HG03469 (cell line): Measurements from ENCODE around the gene PPP3CB.

Source experiments
- ATAC-seq: cut with Tn5 transposase; IDR thresholded peaks from one replicate; pipeline ENCODE4 v1.9.1; 2021; ENCODE audit warnings: mild to moderate bottlenecking, moderate library complexity, moderate number of reproducible peaks; ENCODE audit not compliant: unreplicated experiment

The PPP3CB gene

GRCh38 chr10:73495884-73496674 lies at the start of gene PPP3CB:
TSS of gene PPP3CB (minus strand) at chr10:73496024. CDS start at chr10:73495889, 135 bp downstream.
- ATAC-seq = peak; percentile 30

GRCh38 chr10:73545357-73545756 lies 49.5 kb upstream of the PPP3CB start:
- no peak for ATAC-seq

GRCh38 chr10:73537709-73538108 lies 41.9 kb upstream of the PPP3CB start:
- ATAC-seq = no peak

- ATAC-seq = no peak
These were observed 41.5 kb upstream of the PPP3CB start for GRCh38 chr10:73537288-73537687.

GRCh38 chr10:73534857-73535256 lies 39.0 kb upstream of the PPP3CB start:
- no peak for ATAC-seq

DNA sequence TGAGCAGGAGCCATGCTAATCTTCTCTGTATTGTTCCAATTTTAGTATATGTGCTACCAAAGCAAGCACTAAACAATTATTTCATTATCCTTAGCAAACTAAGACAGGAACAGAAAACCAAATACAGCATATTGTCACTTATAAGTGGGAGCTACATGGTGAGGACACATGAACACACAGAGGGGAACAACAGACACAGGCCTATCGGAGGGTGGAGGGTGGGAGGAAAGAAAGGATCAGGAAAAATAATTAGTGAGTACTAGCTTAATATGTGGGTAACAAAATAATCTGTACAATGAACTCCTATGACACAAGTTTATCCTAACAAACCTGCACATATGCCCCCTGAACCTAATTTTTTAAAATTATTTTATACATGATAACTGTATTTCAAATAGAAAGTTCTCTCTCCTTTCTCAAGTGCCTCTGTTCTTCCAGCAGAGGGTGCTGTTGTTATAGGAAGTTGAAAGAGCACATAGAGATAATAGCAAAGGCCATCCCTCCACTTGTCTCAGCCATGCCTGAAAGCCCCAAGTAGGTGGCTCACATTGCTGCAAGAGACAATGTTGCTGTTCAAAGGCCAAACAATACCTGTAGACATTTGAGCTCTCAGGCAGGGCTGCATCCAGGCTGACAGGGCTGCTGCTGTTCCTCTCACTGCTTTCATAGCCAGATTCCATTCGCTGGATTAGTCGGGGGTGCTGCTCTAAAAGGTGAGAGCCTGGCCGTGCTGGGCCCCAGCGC lies 33.4 kb upstream of the PPP3CB start:
- ATAC-seq = no peak

DNA sequence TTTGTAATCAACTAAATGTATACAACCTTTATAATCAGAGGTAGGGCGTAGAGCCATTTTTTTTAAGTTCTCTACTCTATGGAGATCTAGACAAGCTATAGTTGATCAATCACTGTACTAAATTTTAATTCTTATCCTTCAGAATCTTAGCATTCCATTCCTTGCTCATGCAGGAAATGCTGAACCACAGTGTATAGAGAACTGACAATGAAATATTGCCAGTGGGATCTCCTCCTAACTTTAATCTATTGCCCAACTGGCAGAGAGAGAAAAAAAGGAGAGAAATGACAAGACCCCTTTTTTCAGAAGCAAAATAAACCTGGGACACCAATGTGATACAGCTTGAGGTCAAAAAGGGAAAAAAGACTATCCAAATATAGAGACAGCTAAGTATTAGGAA lies 26.4 kb upstream of the PPP3CB start:
- ATAC-seq = no peak

DNA sequence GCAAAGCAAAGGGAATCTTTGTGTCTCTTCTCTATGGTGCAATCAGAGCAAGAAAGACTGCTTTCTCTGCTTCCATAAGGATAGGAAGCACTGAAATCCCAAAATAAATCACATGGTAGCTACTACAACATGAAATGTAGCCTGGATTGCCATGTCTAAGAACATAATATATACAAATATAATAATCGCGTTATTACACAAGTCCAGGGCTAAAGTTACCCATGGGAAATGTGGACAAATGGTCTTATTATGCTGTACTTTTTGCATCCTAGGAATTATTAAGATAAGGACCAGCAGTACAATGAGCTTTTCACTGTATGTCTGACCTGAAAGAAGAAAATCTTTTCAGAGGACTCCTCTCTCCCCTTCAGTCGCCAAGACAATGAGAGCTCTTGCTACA lies 23.5 kb upstream of the PPP3CB start:
- ATAC-seq = no peak

DNA sequence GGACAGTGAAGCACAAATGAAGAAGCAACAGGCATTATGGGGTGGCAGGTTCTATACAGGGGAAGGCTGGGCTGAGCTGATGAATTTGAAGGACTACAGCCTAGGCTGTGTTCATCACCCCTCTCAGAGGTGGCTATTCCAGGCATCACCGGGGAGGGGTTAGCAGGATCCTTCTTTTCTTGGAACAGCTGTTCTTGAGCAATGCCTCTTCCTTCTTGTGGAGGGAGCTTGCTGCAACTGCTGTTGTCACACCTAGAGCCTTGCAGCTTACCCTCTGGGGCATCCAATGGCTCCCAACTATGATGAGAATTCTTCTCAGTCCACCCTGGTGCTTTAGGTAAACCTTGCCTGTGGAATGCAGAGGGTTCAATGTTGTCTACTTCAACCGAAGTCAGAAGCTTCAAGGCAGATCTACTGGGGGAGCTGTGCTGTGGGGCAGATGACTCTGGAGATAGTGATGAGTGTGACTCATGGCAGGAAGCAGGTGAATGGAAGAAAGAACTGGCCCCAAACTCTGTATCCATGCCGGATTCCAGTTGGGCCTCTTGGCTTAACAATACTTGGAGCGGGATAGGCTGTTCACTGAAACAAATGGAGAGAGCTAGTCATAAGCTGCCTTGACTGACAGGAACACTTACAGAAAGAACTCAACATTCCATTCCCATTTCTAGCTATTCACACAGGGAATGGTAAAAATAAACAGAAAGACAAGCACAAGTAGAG lies 21.5 kb upstream of the PPP3CB start:
- ATAC-seq = no peak

DNA sequence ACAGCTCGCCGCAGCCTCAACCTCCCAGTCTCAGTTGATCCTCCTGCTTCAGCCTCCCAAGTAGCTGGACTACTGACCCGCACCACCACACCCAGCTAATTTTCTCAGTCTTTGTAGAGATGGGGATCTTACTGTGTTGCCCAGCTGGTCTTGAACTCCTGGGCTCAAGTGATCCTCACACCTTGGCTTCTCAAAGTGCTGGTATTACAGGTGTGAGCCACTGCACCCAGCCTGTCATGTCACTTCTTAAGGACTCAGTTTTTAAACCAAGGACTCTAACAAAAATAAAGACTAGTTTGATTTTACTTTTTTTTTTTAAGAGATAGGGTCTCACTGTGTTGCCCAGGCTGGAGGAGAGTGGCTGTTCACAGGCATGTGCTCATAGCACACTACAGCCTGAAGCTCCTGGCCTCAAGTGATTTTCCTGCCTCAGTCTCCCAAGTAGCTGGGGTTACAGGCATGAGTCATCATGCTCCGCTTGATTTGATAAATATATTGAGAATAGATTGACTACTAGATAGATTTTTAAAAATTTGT lies 16.5 kb upstream of the PPP3CB start:
- no peak for ATAC-seq

DNA sequence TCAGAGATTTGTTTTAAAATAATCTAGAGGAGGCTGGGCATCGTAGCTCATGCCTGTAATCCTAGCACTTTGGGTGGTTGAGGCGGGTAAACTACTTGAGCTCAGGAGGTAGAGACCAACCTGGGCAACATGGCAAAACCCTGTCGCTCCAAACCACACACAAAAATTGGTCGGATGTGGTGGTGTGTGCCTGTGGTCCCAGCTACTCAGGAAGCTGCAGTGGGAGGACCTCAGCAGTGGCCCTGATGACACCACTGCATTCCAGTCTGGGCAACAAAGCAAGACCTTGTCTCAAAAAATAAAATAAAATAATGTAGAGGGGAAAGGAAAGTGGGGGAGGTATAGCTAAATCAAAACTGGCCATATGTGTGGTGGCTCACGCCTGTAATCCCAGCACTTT lies 13.9 kb upstream of the PPP3CB start:
- no peak for ATAC-seq

DNA sequence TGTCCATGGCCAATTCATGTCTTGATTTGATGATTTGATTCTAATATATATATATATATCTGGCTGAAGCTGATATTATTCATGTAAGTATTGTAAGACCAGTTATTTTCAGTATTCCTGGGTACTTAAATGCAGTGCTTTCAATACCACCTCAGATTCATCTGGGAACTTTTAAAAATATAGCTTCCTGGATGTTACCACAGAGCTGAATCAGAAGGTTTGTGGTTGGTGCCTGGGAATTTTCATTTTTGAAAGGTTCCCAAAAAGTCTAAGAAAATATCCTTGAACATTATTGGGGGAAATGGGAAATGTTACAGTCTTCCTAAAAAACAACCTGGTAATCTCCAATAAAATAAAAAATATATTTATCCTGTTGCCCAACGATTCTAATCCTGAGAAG lies 10.7 kb upstream of the PPP3CB start:
- no peak for ATAC-seq

- ATAC-seq = no peak
These were observed 10.2 kb upstream of the PPP3CB start for GRCh38 chr10:73506074-73506473.

- no peak for ATAC-seq
These were observed 7.2 kb upstream of the PPP3CB start for GRCh38 chr10:73503037-73503436.

DNA sequence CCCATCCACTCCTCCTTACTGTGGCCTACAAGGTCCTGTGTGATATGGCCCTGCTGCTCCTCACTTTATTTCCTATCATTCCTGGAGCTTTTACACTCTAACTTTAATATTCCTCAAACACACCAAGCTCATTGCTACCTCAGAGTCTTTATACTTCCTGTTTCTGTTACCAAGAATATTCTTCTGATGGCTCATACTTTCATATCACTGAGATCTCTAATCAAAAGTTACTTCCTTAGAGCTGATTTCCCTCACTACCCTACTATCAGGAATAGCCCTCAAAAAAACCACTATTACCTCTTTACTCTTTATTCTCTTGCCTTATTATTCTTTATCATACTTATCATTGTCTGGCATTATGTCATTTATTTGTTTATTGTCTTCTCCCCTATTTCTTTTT lies 5.8 kb upstream of the PPP3CB start:
- no peak for ATAC-seq

- no peak for ATAC-seq
These were observed 1.8 kb upstream of the PPP3CB start for GRCh38 chr10:73497623-73498022.

DNA sequence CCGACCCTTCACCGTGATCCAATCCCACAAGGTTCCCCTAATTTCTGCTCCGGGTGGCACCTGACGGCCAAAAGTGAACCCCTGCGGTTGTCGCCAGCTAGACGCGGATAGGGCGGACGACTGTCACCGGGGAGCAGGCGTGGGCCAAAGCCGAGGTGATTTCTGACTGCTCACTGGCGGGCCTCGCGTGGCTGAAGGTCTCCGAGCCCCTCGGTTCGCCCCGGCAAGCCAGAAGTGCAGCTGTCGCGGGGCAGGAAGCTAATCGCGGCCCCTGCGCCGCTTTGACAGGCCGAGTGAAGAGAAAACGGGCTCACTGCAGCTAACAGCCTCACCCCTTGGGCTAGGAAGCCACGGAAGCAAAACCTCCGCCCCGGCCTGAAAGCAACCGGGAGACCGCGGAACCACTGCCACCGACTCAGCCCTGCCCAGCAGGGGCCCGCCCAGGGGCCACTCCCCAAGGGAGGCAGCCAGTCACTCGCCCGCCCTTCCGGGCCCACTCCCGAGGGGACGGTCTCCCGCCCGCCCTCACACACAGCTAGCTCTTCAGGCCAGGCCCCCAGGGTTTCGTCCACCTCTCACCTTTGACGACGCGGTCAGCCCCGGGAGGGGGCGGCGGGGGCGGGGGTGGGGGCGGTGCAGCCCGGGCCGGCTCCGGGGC lies 469 bp downstream of the PPP3CB start:
- peak; percentile 86 for ATAC-seq

- no peak for ATAC-seq
These were observed 973 bp downstream of the PPP3CB start for GRCh38 chr10:73494877-73495225.

GRCh38 chr10:73494213-73494612 lies 1.6 kb downstream of the PPP3CB start:
- ATAC-seq = no peak

DNA sequence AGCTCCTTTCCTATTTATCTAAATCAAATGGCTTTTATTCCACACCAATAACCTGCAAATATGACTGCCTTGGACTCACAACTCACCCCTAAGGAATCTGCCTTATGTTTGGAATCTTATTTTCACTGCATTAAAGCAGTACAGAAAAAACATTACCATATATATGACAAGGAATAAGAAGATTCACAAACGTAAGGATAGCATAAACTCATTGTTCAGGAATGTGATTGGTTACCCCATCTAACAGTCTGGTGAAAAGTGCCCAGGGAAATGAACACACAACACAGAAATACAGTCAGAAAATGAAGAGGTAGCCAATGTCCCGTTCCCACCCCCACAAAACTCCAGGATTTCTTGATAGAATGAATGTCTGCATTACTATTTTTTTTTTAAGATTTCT lies 2.0 kb downstream of the PPP3CB start:
- ATAC-seq = no peak

- ATAC-seq = no peak
These were observed 9.2 kb downstream of the PPP3CB start for GRCh38 chr10:73486601-73487000.
